ENCODE results near the gene RBM33.

RBM33 gene

GRCh38 chr7:155820246-155820645, 175.8 kb downstream of the RBM33 start:
- TF ChIP-seq, protein P1, sequence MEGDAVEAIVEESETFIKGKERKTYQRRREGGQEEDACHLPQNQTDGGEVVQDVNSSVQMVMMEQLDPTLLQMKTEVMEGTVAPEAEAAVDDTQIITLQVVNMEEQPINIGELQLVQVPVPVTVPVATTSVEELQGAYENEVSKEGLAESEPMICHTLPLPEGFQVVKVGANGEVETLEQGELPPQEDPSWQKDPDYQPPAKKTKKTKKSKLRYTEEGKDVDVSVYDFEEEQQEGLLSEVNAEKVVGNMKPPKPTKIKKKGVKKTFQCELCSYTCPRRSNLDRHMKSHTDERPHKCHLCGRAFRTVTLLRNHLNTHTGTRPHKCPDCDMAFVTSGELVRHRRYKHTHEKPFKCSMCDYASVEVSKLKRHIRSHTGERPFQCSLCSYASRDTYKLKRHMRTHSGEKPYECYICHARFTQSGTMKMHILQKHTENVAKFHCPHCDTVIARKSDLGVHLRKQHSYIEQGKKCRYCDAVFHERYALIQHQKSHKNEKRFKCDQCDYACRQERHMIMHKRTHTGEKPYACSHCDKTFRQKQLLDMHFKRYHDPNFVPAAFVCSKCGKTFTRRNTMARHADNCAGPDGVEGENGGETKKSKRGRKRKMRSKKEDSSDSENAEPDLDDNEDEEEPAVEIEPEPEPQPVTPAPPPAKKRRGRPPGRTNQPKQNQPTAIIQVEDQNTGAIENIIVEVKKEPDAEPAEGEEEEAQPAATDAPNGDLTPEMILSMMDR (conservative IDR thresholded peaks at IDR 0.05; ENCODE audit: control insufficient read depth, insufficient read depth, low read depth, low read length), result no peak
- H3K4me3 ChIP-seq (ENCODE audit: control insufficient read depth, low read depth, low read length), result no peak overlapping the region
- no peak for DNase-seq (ENCODE audit: low read depth)

GRCh38 chr7:155820788-155821187, 176.3 kb downstream of the RBM33 start:
- TF ChIP-seq, protein P1 (conservative IDR thresholded peaks at IDR 0.05; ENCODE audit: control insufficient read depth, insufficient read depth, low read depth, low read length), result no peak
- DNase-seq (ENCODE audit: low read depth), result no peak
- H3K4me3 ChIP-seq (ENCODE audit: control insufficient read depth, low read depth, low read length), result no peak overlapping the region

- no peak overlapping the region for H3K4me3 ChIP-seq (ENCODE audit: control insufficient read depth, low read depth, low read length)
- TF ChIP-seq, protein P1 (conservative IDR thresholded peaks at IDR 0.05; ENCODE audit: control insufficient read depth, insufficient read depth, low read depth, low read length), result no peak
- no peak for DNase-seq (ENCODE audit: low read depth)
These were observed 177.4 kb downstream of the RBM33 start for GRCh38 chr7:155821851-155822250.

GRCh38 chr7:155824227-155824886, 179.9 kb downstream of the RBM33 start:
- TF ChIP-seq, protein P1 (conservative IDR thresholded peaks at IDR 0.05; ENCODE audit: control insufficient read depth, insufficient read depth, low read depth, low read length), result no peak
- peak; percentile 35 for DNase-seq (ENCODE audit: low read depth)
- H3K4me3 ChIP-seq (ENCODE audit: control insufficient read depth, low read depth, low read length), result no peak overlapping the region

- TF ChIP-seq, protein P1 (conservative IDR thresholded peaks at IDR 0.05; ENCODE audit: control insufficient read depth, insufficient read depth, low read depth, low read length), result no peak
- no peak overlapping the region for H3K4me3 ChIP-seq (ENCODE audit: control insufficient read depth, low read depth, low read length)
- DNase-seq (ENCODE audit: low read depth), result no peak
These were observed 180.9 kb downstream of the RBM33 start for GRCh38 chr7:155825336-155825735.

- TF ChIP-seq, protein P1 (conservative IDR thresholded peaks at IDR 0.05; ENCODE audit: control insufficient read depth, insufficient read depth, low read depth, low read length), result no peak
- DNase-seq (ENCODE audit: low read depth), result no peak
- H3K4me3 ChIP-seq (ENCODE audit: control insufficient read depth, low read depth, low read length), result no peak overlapping the region
These were observed 185.5 kb downstream of the RBM33 start for GRCh38 chr7:155829796-155830470.
